ENCODE measurements around the gene HOXD13.

Gene HOXD13

GRCh38 chr2:176081376-176081836, 11.1 kb upstream of the HOXD13 start:
- no peak for DNase-seq

DNA sequence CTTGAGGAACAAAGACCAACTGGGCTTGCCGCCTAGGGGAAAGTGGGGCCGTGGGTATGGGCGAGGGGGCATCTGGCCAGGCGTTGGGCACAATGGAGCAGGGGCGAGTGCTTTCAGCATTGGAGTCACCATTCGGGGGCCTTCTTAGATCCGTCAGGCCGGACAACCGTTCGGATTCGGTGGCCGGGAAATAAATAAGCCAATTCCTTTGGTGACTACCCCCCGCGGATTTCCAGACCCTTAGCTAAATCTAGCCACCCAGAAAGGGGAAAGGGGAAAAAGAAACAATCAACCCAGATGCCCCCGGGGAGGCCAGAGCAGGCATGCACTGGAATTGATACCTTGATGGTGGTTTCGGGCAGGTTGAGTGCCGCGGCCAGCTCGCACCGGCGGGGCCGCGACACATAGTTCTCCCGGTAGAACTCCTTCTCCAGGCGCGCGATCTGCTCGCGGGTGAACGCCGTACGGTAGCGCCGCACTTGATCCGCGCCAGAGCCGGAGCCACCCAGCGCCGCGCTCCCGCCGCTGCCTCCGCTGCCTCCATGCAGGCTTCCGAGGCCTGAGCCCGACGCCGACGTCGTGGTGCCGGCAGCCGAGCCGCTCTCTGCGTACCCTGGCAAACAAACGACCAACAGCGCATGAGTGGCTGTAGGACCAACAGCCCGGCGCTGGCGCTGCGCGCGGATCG, 10.5 kb upstream of the HOXD13 start:
- DNase-seq, result no peak

DNA sequence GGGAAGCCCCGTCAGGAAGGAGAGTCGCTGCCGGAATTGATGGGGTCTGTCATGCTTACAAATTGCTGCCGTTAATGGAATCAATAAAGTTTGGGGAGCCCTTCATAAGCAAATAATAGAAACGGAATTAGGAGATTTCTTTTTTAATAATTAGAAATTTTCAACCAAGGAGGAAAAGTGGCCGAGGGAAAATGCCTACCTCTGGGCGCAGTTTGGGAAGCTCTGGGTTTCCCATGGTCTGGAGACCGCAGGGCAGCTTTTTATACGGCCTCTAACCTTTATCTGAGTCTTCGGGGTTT, 10.0 kb upstream of the HOXD13 start:
- no peak for DNase-seq

GRCh38 chr2:176082824-176083751, 9.4 kb upstream of the HOXD13 start:
- DNase-seq, result no peak

DNA sequence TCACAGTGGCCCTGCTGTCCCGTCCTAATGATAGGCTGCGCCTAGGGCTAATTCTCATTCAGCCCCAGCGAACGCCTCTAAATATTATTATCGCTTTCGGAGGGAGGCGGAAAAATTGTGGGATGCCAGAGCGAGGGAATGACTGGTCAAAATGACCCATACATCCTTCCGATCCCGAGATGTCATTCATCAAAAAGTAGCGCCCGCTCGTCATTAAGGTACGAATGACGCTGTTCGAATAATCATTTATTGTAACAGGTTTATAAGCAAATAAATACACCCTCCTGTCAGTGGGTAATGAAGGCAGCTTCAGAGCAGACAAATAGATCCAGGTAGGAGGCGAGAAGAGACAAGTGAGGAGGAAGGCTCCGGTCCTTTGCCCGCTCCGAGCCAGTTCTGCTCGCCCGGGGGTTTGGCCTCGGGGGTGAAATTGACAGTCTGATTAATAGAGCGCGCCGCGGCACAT, 8.7 kb upstream of the HOXD13 start, which contains the start of gene EVX2:
EVX2 (minus strand) TSS at position 167 of the 466 bp plus-strand sequence. CDS start 186 bp downstream, outside the sequence.
- DNase-seq, result no peak

- no peak for DNase-seq
Observed at GRCh38 chr2:176084611-176085119, 7.9 kb upstream of the HOXD13 start.

- no peak for DNase-seq
Observed at GRCh38 chr2:176085120-176085788, 7.3 kb upstream of the HOXD13 start.

GRCh38 chr2:176085861-176086771, 6.4 kb upstream of the HOXD13 start:
- DNase-seq, result no peak

DNA sequence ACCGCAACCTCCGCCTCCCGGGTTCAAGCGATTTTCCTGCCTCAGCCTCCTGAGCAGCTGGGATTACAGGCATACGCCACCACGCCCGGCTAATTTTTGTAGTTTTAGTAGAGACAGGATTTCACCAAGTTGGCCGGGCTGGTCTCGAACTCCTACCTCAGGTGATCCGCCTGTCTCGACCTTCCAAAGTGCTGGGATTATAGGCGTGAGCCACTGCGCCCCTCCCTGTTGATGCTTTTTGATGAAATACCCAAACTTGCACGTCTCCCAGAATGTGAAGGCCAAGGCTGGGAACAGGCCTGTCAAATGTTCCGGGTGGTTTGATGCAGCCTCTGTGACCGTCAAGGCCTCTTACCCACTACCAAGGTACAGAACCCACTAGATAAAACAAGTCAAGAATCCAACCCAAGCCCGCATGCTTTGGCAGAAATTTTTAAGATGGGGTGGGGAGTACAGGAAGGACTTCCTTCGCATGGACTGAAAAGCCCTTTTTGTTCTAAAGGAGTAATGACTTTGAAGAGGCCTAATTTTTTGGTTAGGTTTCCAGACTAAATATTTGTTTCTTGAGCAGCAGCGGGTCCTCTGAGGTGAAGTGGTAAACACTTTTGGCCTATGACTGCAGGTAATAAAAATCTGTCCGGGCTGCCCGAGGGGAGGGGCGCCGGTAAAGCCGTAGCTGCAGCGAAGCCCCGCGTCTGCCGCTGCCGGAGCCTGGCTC, 5.0 kb upstream of the HOXD13 start:
- no peak for DNase-seq

DNA sequence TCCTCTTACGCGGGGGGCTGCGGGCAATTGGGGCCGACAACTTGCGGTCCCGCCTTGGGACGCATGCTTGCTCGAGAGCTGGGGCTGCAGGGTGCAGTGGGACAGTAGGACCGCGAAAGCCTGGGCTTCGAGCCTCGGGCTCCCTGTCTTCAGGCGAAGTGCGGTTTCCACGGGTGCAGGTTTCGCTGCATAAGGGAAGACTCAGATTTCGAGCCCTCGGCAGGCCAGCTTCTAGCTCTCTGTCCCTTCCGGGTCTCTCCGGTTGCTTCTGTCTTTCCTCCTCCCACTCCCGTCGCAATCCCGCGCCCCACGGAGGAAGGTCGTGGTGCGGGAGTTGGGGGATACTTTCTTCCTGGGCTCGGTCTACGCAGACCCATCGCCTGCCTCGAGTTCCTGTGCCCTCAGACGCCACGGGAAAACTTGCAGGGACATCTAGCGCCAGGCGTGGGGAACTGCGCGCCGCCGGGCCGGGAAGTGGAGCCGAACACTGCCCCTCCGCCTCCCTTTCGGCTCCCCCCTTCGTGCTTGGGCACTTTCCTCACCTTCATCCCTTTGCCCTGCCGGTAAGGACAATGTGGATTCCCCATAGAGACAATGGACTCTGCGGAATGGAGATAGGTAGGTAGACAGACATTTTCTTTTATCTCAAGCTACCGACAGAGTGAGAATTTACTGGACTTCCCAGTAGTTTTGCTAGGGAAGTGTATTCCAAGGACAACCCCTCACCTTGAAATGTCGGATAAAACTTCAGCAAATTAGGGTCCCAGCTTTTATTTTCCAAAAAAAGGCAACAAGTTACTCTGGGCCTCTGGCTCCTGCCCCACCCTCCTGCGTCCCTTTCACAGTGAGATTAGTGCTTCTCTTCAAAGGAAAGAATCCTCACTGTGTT, 4.2 kb upstream of the HOXD13 start:
- no peak for DNase-seq

DNA sequence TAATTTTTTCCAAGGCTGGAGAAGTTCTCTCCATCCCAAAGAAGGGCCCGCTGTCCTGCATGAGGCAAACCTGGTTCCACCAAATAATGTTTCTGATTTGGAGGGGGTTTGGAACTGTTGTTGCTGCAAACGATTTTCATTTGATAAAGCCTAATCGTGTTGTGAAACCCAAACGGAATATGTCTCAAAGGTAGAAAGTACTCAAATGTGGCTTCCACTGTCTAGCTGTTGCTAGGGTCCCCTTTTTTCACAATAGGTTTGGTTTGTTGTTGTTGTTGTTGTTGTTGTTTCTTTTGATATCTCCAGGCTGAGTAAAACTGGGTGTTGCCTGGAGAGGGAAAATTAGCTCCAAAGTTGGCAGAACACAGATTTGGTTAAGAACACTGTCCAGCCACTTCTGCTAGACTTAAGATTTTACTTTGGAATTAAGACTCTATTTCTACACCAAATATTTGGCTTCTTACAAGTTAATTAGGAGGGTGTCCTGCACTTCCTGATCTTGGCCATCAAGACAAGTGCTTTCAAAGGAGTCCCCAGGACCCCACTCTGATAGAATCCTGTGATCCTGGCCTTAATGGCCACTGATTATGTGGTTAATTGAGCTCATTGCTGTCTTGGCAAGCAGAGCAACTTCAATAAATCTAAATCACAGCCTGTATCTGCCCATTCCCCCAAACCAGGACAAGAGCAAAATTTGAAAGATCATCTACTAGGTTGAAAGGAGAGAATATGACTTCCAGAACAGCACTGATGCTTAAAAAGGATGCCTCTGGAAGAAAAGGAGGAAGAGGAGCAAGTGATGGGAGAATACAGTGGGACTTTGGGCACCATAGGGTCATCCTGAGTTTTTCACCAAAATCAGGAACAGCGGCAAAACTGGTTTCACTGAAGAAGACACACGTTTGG, 3.3 kb upstream of the HOXD13 start:
- DNase-seq, result no peak

DNA sequence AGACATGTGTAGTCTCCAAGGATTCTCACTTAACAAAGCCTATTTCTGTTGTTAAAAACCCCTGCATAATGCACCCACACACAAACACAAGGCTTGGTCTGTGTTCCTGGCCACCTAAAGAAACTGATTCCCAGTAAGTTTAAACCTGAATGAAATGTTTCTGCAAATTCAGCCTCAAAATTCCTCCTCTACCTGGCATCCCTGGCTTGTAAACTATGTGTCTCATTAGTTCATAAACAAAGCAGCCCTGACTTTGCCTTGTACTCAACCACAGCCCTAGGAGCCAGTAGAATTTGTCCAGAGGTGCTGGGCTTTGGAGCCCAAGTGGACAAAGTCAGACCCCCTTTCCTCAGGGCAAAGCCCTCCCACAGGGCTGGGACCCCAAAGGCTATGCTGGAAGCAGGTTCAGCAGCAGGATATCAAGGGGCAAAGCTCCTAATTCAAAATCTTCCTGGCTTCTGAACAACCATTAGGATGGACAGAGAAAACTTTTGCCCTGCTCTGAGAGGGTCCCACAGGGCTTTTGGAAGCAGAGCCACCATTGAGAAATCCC, 2.6 kb upstream of the HOXD13 start:
- DNase-seq, result no peak

GRCh38 chr2:176090862-176091261, 1.7 kb upstream of the HOXD13 start:
- no peak for DNase-seq

DNA sequence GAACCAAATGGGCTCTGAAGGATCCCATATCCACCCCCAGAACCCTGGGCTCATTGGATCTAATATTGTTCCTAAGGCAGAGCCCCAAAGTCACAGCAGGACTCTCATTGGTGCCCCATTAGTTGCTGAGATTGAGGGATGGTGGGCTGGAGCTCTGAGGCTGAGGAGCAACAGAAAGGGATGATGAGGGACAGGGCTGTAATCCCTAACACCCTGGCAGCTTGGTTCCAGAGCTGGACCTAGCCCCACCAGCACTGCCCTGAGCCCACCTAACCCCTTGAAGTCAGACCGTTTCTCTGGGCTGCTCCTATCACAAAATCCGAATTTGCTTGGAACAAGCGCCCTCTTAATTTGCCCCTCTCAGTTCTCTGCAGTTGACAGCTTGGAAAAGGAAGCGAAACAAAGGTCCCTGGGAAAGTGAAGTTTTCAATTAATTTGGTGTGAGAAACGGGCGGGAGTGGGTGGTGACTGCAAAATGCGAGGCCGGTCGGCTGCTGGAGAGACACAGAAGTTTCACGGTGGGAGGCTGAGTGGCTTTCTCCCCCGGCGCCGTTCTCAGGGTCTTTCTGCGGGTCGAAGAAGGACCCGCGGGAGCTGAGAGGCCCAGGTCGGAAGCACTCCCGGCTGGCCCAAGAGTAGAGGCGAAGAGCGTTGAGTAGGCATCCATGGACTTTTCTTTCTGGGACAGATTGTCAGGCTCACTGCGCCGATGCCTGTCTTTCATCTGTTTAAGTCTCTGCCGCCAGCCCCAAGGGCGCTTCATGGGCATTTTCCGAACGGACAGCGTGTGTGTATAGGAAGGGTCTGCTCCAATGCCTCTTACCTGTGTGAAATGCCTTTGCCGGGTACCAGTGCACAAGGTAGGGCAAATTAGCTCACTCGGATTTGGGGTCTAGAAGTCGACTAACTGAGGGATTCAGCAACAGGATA, 927 bp upstream of the HOXD13 start:
- no peak for DNase-seq

- DNase-seq, result no peak
Observed at GRCh38 chr2:176093145-176093897, 800 bp downstream of the HOXD13 start.

- DNase-seq, result no peak
Observed at GRCh38 chr2:176093898-176094249, 1.4 kb downstream of the HOXD13 start.

DNA sequence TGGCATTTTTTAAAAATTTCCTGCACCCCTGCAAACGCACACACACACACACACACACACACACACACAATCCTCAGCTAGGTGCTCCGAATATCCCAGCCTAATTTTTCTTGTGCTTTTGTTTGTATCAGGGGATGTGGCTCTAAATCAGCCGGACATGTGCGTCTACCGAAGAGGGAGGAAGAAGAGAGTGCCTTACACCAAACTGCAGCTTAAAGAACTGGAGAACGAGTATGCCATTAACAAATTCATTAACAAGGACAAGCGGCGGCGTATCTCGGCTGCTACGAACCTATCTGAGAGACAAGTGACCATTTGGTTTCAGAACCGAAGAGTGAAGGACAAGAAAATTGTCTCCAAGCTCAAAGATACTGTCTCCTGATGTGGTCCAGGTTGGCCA, 1.8 kb downstream of the HOXD13 start:
- no peak for DNase-seq
